SW 1271 (cell line): ENCODE results near the gene CA5B.
"Not testable (repeated sequence)": the region's sequence is repeated elsewhere in the genome, so short reads cannot be mapped to it uniquely, and the experiment has no call there.

Experiments used
- DNase-seq, 2 experiments: peaks; one replicate each; lab custom pipeline; 2025; lab: John Stamatoyannopoulos, UW

CA5B gene, protein sequence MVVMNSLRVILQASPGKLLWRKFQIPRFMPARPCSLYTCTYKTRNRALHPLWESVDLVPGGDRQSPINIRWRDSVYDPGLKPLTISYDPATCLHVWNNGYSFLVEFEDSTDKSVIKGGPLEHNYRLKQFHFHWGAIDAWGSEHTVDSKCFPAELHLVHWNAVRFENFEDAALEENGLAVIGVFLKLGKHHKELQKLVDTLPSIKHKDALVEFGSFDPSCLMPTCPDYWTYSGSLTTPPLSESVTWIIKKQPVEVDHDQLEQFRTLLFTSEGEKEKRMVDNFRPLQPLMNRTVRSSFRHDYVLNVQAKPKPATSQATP

DNA sequence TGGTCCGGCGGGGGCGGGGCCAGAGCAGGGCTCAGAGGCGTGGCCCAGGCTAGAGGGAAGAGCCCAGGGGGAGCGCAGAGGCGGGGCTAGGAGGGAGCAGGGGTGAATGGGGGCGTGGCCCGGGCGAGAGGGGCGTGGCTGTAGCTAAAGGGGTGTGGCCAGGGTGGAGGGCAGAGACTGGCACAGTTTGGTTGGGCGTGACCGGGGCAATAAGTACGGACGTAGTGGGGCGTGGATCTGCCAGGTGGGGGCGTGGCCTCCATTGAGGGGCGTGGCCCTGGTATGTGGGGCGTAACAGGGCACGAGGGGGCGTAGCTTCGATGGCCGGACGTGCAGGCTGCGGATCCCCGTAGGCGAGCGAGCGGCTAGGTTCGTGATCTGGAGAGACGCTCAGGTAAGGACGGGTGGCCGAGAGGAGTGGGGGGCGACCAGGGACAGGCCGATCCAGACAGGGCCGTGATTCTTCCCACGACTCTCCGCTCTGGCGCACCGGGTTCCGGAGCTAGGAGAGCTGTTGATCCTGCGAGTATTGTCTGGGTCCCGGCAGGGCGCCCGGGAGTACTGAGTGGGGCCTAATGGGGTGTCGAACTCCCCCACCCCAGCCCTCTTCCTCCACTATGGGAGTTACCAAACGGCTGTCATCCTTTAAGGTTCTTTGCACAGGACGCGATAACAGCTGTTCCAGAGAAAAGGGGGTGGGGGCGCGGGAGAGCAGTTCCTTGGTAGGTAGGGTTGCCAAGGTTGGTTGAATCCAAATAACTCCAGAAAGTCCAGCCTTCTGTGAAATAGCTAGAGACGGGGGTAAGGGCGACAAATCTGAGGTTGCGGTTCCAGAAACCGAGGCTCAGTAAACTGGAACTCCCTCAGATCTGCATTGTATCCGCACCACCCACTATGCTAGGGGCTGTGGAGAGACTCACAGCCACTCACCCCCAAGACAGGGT is at the start of gene CA5B:
CA5B (plus strand) TSS at position 312 of the 944 bp plus-strand sequence. CDS start 11,754 bp downstream, outside the sequence.
- DNase-seq, result no peak

DNA sequence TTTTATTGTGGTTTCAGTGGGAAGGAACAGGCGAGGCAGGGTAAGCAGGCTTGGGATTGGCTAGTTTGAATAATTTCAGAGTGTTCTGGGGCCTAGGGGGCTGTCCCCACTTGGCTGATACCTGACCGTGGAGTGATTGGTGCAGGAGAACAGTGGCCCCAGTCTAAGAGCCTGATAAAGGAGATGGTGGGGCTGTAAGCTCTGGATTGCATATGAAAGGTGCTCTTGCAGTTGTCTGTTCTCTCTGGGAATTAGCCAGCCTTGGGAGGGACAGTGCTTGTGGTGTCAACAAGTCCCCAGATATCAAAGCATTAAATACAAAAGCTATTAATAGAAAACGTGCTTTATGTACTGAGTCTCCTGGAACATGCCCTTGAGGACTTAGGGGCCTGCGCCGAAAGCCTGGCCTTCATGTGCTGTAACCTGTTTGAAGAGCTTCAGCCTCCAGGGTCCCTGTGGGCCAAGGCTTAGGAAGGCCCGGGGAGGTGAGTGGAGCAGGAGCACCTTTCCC is 43.1 kb upstream of the CA5B start:
- DNase-seq, result no peak

DNA sequence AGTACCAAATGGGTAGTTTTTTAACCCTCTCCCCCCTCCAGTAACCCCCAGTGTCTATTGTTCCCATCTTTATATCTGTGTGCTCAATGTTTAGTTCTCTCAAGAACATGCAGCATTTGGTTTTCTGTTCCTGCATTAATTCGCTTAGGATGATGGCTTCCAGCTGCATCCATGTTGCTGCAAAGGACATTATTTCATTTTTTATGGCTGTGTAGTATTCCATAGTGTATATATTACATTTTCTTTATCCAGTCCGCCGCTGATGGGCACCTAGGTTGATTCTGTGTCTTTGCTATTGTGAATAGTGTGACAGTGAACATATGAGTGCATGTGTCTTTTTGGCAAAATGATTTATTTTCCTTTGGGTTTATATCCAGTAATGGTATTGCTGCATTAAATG is 41.6 kb upstream of the CA5B start:
- no peak for DNase-seq

DNA sequence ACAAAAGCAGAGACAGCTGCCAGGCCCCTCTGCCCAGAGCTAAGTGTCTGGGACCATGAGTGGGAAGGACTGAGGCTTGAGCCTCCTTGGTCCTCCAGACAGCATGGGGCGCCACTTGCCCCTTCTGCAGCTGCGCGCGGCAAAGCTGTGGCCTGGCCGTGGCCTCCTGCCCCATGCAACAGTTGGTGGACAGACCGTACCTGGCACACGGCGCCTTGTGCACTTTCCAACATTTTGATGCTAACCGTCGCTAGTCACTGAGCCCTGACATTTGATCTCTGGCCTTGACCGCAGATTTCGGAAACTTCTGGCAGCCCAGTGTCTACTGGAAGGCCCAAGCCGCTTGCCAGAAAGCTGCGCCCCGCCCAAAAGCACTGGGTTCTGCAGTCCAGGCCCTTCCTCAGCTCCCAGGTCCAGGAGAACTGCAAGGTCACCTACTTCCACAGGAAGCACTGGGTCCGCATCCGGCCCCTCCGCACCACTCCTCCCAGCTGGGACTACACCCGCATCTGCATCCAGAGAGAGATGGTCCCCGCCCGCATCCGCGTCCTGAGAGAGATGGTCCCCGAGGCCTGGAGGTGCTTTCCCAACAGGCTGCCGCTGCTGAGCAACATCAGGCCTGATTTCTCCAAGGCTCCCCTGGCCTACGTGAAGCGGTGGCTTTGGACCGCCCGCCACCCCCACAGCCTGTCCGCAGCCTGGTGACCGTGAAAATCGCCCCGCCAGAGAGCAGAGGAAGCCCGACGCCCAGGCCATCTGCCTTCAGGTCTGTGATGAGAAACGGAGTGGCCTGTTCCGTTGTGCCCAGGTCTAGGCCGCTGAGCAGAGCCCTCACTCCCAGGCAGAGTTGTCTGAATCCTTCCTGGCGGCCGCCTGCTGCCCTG is 35.3 kb upstream of the CA5B start:
- no peak for DNase-seq

DNA sequence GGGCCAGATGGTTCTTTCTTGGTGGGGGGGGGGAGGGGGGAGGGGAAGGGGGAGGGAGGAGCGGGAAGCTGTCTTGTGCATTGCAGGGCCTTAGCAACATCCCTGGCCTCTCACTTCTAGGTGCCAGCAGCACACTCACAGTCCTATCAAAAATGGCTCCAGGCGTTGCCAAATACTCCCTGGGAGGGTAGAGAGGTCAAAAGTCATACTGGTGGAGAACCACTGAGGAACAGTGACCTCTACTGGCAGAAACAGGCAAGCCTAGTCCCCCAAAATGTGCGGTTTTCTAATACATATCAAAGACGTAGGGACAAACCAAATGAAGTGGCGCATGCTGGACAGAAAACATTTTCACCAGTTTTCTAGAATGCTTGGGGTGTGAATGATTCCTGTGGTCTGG is 34.3 kb upstream of the CA5B start:
- not testable (repeated sequence) for DNase-seq

DNA sequence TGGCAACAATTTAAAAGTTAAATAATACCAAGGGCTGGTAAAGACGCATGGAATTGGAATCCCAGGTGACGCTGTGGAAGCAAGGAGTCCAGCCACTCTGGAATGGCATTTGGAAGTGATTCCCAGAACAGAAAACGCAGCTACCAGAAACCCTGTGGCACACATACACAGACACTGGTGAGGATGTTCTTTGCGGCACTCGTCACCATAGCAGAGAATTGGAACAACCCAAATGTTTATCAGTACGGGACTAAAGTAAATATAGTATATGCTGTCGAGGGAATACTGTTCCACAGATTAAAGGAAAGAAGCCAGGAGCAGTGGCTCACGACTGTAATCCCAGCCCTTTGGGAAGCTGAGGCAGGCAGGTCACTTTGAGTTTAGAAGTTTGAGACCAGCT is 33.8 kb upstream of the CA5B start:
- not testable (repeated sequence) for DNase-seq

DNA sequence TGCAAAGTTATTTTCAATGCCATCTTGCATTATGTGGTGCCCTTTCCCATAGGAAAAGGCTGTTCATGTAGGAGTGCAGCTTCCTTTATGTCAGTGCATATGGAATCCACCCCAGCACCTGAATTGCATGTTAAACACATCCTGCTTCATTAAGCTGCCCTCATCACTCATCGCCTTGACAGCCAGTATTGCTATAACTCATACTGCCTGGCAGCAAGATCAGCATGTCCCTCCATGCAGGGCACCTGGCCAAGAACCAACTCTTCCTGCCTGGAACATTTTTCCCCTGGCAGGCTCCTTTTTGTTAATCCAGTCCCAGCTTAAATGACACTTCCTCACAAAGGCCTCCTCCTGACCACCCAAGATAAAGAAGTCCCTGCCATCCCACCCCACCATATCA is 23.5 kb upstream of the CA5B start:
- DNase-seq, result no peak

DNA sequence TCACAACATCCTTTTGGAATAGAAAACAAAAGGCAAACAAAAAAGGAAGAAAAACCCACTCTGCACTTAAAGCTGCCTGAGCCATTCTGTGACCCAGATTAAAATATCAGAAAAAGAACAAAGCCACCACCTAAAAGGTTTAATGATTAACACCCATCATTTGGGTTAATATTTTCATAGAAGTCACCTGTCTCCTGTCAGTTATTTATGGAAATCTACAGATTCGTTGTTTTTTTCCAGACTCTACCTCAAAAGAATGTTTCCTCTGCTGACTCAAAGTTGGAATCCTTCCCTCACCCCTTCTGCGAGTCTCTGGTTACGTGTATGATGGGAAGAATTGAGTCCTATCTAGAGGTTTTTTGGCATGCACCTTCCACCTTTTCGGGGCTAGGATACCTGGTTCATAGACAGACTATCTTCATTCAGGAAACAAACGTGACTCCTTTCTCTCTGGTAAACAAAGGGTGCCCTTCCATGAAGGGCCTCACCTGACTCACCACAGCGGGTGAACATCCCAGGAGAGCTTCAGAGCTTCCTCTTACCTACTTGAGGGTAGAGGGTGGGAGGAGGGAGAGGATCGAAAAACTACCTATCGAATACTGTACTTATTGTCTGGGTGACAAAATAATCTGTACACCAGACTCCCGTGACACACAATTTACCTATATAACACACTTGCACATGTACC is 19.6 kb upstream of the CA5B start:
- DNase-seq, result no peak

DNA sequence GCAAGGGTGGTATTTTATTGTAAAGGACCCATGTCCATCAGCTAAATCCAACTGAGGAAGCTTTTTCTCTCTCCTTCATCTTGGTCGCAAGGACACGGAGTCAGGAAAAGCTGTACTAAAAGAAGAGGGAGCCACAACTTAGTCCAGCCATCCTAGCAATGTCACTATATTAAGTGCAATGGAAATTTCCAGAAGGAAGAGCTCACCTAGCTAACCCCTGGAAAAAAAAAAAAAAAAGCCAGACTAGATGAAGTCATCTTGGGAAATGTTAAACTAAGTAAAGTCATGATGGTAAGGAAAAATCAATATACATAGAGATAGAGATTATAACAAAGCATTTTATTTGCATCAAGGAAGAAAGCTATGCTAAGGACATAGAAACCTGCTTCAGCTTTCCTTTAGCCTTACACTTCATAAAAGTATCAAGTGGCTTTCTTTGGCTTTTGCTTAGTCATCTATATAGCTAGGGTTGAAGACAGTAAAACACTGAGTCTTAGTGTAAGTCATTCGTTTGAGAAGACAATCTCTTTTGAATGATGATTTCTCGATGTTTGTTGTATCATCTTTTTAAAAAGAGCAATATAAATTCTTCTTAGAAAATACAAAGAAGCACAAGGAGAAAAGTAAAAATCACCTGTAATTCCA is 18.6 kb upstream of the CA5B start:
- DNase-seq, result no peak

DNA sequence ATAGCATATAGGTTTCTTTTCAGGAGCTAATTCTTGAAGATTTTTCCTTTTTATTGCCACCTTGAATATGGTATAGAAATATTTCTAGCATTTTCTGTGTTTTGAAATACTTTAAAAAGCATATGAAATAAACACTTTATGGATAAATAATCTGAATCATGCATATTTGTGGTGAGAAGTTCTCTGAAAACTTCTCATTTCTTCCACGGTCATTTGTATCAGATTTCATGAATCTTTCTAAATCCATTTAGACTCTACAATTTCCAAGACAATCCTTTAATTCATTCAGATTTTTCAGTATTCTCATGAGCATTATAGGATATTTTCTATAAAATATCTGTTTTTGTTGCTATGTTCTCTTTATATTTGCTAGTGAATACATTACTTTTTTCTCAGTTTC is 16.2 kb upstream of the CA5B start:
- no peak for DNase-seq

DNA sequence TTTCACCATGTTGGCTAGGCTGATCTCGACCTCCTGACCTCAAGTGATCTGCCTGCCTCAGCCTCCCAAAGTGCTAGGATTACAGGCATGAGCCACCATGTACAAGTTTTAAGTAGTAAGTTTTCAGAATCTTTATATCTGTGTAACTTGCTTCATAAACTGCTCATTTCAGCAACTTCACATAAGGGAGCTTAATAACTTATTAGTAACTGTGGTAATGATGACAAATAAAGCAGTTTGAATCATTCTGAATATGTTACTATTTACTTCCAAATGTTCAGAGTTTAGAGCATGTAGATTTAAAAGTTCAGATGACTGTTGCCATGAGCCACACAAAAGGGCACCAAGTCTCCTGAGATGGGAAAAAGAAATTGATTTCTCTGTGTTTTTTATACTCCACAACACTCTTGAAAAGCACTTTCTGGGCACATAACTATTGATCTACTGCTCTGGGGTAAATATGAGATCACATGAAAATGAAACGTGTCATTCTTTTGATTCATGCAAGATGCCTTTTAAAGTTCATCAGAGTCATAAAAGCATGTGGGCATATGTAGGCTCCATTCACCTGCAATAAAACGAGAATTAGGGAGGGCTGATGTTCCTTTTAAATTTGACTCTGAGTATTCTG is 14.1 kb upstream of the CA5B start:
- no peak for DNase-seq

DNA sequence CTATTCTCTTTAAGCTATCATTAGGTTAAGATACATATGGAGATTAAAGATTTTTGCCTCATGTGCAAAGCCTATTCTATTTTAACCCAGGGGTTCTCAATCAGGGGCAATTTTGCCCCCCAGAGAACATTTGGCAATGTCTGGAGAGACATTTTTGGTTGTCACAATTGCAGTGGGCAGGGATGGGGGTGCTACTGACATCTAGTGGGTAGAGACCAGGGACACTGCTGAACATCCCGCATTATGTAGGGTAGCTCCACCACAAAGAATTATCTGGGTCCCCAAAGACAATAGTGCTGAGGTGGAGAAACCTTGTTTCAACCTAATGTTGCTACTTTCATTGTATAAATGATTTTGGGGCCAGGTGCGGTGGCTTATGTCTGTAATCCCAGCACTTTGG is 13.2 kb upstream of the CA5B start:
- no peak for DNase-seq

DNA sequence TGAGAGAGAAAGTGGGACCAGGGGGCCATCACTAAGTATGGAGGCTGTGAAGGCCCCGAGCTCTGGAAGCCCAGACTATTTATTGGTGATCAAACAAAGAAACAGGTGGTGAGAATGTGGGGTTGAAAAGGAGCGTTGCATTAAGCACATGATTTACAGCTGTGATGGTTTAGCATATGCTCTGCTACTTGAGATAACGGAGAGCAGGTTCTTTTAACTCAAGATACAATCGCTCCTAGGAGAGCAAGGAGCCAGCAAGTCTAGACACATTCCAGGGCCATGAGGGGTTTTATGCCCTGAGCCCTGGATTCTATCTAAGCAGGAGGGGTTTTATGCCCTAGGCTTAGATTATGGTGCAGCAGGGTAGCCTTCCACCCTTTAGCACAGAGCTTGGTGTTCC is 6.7 kb upstream of the CA5B start:
- not testable (repeated sequence) for DNase-seq

DNA sequence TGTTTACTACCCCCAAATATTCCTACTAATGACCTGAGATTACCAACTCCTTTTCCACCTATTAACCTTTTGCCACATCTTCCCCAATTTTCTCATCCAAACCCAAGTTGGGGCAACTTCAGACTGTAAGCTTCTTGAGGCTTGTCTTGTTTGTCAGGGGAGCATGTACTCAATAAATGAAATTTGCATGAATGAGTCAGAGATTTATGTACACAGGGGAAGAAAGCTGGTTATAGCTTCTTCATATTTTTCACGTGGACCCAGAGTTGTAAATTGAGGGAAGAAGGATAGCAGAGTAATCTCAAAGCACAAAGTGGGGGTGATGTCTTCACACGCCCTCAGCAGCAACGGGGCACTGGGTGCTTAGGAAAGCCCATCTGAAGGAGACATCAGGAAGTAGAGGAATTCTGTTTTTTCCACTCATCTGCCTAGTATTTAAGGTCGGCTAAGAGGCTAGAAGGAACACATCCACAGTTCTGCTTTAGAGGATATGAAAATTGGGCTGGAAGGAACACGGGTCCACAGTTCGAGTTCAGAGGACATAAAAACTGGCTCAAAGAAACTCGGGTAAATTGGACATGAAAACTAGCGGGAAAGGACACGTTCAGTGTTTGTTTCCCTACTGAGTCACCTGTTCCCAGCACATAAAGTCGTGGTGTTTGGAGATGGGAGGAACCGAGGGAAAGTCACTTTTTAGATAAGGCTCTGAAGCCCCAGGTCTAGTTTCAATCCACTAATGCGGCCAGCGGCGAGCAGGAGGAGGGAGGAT is 696 bp upstream of the CA5B start:
- DNase-seq, result no peak

DNA sequence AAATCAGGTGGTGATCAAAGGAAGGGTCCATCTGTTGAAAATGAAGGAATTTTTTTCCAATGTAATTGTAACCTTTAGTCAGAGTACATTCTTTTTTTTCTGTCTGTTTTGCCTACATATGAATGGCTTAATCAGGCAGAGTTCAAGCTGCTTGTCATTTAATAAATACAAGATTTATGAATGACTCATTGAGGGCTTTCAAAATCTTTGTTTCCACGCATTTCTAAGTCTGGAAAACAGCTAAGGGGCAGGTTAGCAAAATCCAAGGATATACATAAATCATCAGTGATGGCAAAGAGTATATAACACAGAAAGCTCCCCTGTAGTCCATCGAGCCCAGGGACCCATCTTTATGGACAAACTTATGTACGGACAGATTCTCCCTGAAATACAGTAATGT is 1.8 kb downstream of the CA5B start:
- DNase-seq, result no peak

DNA sequence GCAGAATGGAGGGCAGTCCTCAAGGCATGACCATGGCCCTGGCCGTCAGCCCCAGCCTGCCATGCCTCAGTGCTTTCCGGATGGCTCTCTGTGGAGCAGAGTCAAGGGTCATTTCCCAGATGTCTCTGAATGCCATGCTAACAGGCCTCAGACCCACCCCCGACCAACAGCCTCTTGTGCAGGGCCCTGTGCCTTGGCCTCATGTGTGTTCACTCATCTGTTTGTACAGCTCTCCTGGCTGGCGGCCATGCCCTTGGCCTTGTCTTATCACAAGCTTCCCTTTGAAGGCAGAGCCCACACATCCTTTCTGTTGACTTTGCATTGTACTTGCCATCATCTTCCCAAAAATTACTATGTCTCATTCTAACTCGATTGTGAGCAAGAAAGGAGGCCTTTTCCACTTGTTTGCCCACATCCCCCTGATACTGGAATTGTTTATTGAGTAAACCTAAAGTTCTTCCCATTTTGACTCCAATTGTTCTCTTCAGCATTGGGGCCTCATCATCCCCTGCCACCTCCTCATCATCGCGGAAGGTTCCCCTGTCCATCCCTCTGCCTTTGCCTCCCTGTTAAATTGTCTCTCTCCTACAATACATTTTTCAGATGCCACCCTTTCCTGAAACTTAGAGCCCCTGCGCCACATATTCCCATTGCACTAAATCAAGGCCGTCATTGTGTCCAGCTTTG is 6.3 kb downstream of the CA5B start:
- DNase-seq, result no peak

DNA sequence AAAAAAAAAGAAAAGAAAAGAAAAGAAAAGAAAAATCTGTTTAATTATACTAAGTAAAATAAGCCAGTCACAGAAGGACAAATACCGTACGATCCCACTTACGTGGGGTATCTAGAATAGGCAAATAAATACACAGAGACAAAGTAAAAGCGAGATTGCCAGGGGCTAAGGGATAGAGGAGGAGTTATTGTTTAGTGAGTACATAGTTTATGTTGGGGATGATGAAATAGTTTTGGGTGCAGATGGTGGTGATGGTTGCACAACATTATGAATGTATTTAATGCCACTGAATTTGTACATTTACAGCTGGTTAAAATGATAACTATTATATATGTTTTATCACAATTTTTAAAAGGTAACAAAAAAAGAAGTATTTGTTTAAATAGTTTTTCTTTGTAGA is 7.1 kb downstream of the CA5B start:
- DNase-seq, result no peak

DNA sequence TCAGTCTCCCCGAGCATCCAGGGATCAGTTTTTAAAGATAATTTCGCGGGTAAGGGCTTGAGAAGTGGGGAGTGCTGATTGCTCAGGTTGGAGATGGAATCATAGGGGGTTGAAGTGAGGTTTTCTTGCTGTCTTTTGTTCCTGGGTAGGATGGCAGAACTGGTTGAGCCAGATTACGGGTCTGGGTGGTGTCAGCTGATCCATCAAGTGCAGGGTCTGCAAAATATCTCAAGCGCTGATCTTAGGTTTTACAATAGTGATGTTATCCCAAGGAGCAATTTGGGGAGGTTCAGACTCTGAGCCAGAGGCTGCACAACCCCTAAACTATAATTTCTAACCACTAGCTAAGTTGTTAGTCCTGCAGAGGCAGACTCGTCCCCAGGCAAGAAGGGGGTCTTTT is 8.6 kb downstream of the CA5B start:
- DNase-seq, result not testable (repeated sequence)

DNA sequence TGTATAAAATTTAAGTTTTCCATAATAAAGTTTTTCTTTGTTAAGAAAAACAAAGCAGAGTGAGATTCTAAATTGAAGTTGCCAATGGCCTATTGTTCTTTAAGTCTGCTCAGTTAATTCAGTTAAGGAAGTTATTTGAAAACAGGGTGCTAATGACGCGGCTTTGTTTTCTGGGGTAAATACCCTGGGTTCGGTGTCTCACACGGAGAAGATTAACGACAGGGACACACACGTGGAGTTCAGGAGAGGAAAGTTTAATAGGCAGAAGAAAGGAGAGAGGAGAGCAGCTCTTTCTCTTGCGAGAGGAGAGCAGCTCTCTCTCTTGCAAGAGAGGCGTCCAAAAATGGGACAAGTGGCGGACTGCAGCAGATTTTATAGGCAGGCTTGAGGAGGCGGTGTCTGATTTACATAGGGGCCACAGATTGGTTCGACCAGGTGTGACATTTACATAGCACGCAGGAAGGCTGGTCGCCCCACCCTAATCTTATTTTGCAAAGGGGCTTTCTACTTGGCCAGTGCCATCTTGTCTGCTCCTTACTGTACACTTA is 9.6 kb downstream of the CA5B start:
- no peak for DNase-seq
